OCI-LY3 (cell line): ENCODE results near the gene TEX22.

ENCODE experiments used
- H2AFZ ChIP-seq: fragments of 200-600, 300-600 bp; shearing (Covaris generic); 2 replicates; pipeline ENCODE4 v1.6.0; 2014; ENCODE audit warnings: antibody characterized with exemption, low read depth, low read length
- H3K27ac ChIP-seq: fragments of 200-600, 300-600 bp; sonication (generic); 2 replicates; pipeline ENCODE4 v1.5.1; 2014; ENCODE audit warnings: mild to moderate bottlenecking, low read length, moderate library complexity, mixed read lengths
- H3K27me3 ChIP-seq: fragments of 200-600, 300-600 bp; sonication (generic); 2 replicates; pipeline ENCODE4 v1.6.1; 2014; ENCODE audit warnings: low read depth, low read length, mixed read lengths
- H3K36me3 ChIP-seq: fragments of 200-600, 300-600 bp; sonication (generic); replicated peaks from 2 replicates; pipeline ENCODE3; 2014; ENCODE audit warnings: low read depth, low read length, mixed read lengths
- H3K4me1 ChIP-seq: fragments of 300-600, 200-600 bp; sonication (generic); 2 replicates; pipeline ENCODE4 v1.6.1; 2014; ENCODE audit warnings: low read length, mixed read lengths
- H3K4me2 ChIP-seq: fragments of 200-600, 300-600 bp; sonication (generic); 2 replicates; pipeline ENCODE4 v1.6.1; 2014; ENCODE audit warnings: low read length, mixed read lengths
- H3K4me3 ChIP-seq: fragments of 300-600, 200-600 bp; sonication (generic); 2 replicates; pipeline ENCODE4 v1.5.1; 2014; ENCODE audit warnings: antibody characterized with exemption, mild to moderate bottlenecking, low read length, moderate library complexity
- H3K79me2 ChIP-seq: fragments of 300-600, 200-600 bp; shearing (Covaris generic); 2 replicates; pipeline ENCODE4 v1.6.1; 2014; ENCODE audit warnings: mild to moderate bottlenecking, low read length, mixed read lengths
- H3K9ac ChIP-seq: fragments of 300-600, 200-600 bp; shearing (Covaris generic); 2 replicates; pipeline ENCODE4 v1.6.0; 2014; ENCODE audit warnings: mild to moderate bottlenecking, low read length, moderate library complexity
- H3K9me3 ChIP-seq: fragments of 200-600, 300-600 bp; shearing (Covaris generic); 2 replicates; pipeline ENCODE4 v1.6.1; 2014; ENCODE audit warnings: low read length, mixed read lengths; ENCODE audit not compliant: insufficient read depth
- H4K20me1 ChIP-seq: fragments of 200-600, 300-600 bp; sonication (generic); 2 replicates; pipeline ENCODE4 v1.6.1; 2016; ENCODE audit warnings: low read length, mixed read lengths; ENCODE audit not compliant: insufficient read depth
- CTCF ChIP-seq: fragments of 200-600, 300-600 bp; sonication (generic); IDR thresholded peaks from 2 replicates; pipeline ENCODE4 v1.5.1; 2014; ENCODE audit warnings: antibody characterized with exemption, low read length, low read depth
- EZH2phosphoT487 ChIP-seq: fragments of 200-600 bp; shearing (Covaris generic); IDR thresholded peaks from 2 replicates; pipeline ENCODE4 v1.6.1; 2018; ENCODE audit warnings: antibody characterized with exemption, mixed run types, low read depth

TEX22 gene

GRCh38 chr14:105413544-105413886 lies 15.2 kb downstream of the TEX22 start:
- H3K27me3 ChIP-seq = no peaks in the 10 kb centered on the region
- H4K20me1 ChIP-seq = no peaks in the 10 kb centered on the region
- H3K79me2 ChIP-seq = no peaks in the 10 kb centered on the region
- no peak overlapping the region for H3K4me2 ChIP-seq
- H3K27ac ChIP-seq = no peak overlapping the region
- H3K4me3 ChIP-seq = no peak overlapping the region
- H3K4me1 ChIP-seq = peaks cover 17% of the 10 kb centered on the region; the same call in 1 of the 2 replicates
- no peaks in the 10 kb centered on the region for H3K9me3 ChIP-seq
- TF ChIP-seq EZH2phosphoT487 = no peak
- H3K36me3 ChIP-seq = peaks cover 2% of the 10 kb centered on the region
- no peak overlapping the region for H2AFZ ChIP-seq
- H3K9ac ChIP-seq = no peak overlapping the region

GRCh38 chr14:105414456-105415371 lies 16.4 kb downstream of the TEX22 start:
- Histone ChIP-seq H3K4me1 (peaks cover 19% of the 10 kb centered on the region; the same call in 1 of the 2 replicates), H3K27ac (peak overlapping the region; percentile 2; the same call in 1 of the 2 replicates), H3K9ac (peak overlapping the region; percentile 72), H2AFZ (peak overlapping the region; percentile 84), H3K36me3 (peaks cover 2% of the 10 kb centered on the region), H3K4me2 (peak overlapping the region; percentile 97), H3K9me3 (no peaks in the 10 kb centered on the region), H3K4me3 (peak overlapping the region; percentile 75), H4K20me1 (no peaks in the 10 kb centered on the region), H3K27me3 (no peaks in the 10 kb centered on the region), H3K79me2 (peaks cover 10% of the 10 kb centered on the region)
- TF ChIP-seq EZH2phosphoT487 (no peak), CTCF (peak; percentile 55)

- Histone ChIP-seq H3K4me2 (peak overlapping the region; percentile 97), H3K9ac (peak overlapping the region; percentile 72), H4K20me1 (no peaks in the 10 kb centered on the region), H3K9me3 (no peaks in the 10 kb centered on the region), H3K27ac (no peak overlapping the region), H3K4me1 (peaks cover 19% of the 10 kb centered on the region; the same call in 1 of the 2 replicates), H3K36me3 (no peaks in the 10 kb centered on the region), H3K79me2 (peaks cover 17% of the 10 kb centered on the region), H2AFZ (peak overlapping the region; percentile 84; the same call in 1 of the 2 replicates), H3K27me3 (no peaks in the 10 kb centered on the region), H3K4me3 (peak overlapping the region; percentile 75)
- TF ChIP-seq EZH2phosphoT487 (no peak), CTCF (no peak)
These were observed 17.4 kb downstream of the TEX22 start for GRCh38 chr14:105415481-105416428.

GRCh38 chr14:105416671-105417070 lies 18.3 kb downstream of the TEX22 start:
- Histone ChIP-seq H4K20me1 (peaks cover 6% of the 10 kb centered on the region), H3K4me3 (no peak overlapping the region), H3K4me1 (peaks cover 27% of the 10 kb centered on the region), H3K79me2 (peaks cover 27% of the 10 kb centered on the region), H3K9ac (no peak overlapping the region), H2AFZ (no peak overlapping the region), H3K27me3 (no peaks in the 10 kb centered on the region), H3K27ac (no peak overlapping the region), H3K4me2 (no peak overlapping the region), H3K9me3 (no peaks in the 10 kb centered on the region), H3K36me3 (no peaks in the 10 kb centered on the region)
- TF ChIP-seq EZH2phosphoT487 (no peak), CTCF (no peak)
